ENCODE results near the gene SRGAP2B.
"Not testable (repeated sequence)": the region's sequence is repeated elsewhere in the genome, so short reads cannot be mapped to it uniquely, and the experiment has no call there.

The SRGAP2B gene

DNA sequence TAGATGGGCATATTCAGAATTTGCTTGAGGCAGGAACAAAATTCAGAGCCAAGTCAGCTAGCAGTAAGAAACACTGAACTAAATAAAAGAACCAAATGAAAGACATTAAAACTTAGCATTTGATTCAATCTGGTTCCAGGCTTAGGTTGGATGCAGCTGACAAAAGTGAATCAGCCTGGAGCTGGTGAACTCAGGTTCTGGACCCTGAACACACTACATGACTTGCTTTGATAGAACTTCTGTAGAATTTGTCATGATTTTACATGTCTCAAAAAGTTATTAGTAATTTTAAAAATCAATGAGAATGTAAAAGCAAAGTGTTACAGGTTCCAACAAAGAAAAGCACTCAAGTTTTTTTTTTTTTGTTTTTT, 78.7 kb downstream of the SRGAP2B start:
- H3K27ac ChIP-seq (ENCODE audit: insufficient read depth, low read length, poor library complexity, severe bottlenecking); DNase-seq; H3K27me3 ChIP-seq (replicated peaks; ENCODE audit: control insufficient read depth, insufficient read depth, low read length, poor library complexity, severe bottlenecking); H3K36me3 ChIP-seq (ENCODE audit: control insufficient read depth, insufficient read depth, low read length); H3K4me1 ChIP-seq (ENCODE audit: control insufficient read depth, insufficient read depth, low read length, poor library complexity, severe bottlenecking); H3K4me3 ChIP-seq (ENCODE audit: insufficient read depth, low read depth, low read length, poor library complexity, severe bottlenecking); H3K9me3 ChIP-seq (ENCODE audit: control insufficient read depth, low read length): not testable (repeated sequence)

DNA sequence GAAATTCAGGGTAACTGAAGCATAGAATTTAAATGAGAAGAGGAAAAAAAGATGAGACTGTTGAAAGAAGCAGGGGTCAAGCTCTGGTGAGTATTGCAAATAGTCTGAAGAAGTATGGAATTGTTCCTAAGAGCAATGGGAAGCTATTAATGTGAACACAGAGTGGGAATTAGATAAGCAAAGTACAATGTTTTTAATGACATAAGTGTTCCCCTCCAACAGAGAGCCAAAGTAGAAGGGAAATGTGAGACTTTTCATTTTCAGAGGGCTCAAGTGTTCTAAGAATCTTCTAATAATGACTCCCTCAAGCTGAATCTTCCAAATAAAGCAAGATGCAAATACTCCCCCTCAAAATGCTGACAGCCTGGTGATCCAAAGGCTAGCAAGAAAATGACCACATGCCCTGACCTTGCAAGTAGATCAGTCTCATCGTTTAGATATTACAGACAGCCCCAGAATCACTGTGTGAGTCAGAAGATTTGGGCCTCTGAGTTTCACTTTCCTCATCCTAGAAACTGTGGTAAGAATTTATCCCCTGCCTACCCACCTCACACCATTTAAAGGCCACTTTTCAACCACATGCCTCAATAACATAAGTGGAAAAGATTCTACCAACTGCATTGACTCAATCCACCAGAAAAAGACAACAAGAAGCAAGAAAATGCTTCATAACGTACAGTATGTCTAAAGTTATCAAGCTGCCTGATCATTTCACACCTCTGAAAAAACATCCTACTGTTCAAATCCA, 79.2 kb downstream of the SRGAP2B start:
- H3K9me3 ChIP-seq (ENCODE audit: control insufficient read depth, low read length); DNase-seq; H3K36me3 ChIP-seq (ENCODE audit: control insufficient read depth, insufficient read depth, low read length); H3K27me3 ChIP-seq (replicated peaks; ENCODE audit: control insufficient read depth, insufficient read depth, low read length, poor library complexity, severe bottlenecking); H3K4me3 ChIP-seq (ENCODE audit: insufficient read depth, low read depth, low read length, poor library complexity, severe bottlenecking); H3K4me1 ChIP-seq (ENCODE audit: control insufficient read depth, insufficient read depth, low read length, poor library complexity, severe bottlenecking); H3K27ac ChIP-seq (ENCODE audit: insufficient read depth, low read length, poor library complexity, severe bottlenecking): not testable (repeated sequence)

DNA sequence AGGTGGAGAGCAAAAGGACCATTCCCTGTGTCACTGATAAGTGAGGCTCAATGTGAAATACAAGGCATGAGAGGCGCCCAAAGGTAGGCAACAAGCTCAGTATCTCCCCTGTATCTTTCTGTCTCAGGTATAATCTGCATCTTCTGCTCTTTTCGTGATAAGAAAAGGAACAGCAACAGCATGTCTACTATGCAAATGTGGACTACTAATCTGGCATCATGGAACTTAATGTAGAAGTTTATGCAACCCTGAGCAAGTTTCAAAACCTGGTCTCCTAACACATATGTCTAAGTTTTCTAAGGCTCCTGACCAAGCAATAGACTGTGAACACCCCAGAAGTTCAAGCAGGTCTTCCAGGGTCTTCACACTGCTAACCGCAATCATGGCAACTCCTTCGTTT, 81.8 kb downstream of the SRGAP2B start:
- not testable (repeated sequence) for DNase-seq; H3K36me3 ChIP-seq (ENCODE audit: control insufficient read depth, insufficient read depth, low read length); H3K4me1 ChIP-seq (ENCODE audit: control insufficient read depth, insufficient read depth, low read length, poor library complexity, severe bottlenecking); H3K9me3 ChIP-seq (ENCODE audit: control insufficient read depth, low read length); H3K27ac ChIP-seq (ENCODE audit: insufficient read depth, low read length, poor library complexity, severe bottlenecking); H3K4me3 ChIP-seq (ENCODE audit: insufficient read depth, low read depth, low read length, poor library complexity, severe bottlenecking); H3K27me3 ChIP-seq (replicated peaks; ENCODE audit: control insufficient read depth, insufficient read depth, low read length, poor library complexity, severe bottlenecking)

DNA sequence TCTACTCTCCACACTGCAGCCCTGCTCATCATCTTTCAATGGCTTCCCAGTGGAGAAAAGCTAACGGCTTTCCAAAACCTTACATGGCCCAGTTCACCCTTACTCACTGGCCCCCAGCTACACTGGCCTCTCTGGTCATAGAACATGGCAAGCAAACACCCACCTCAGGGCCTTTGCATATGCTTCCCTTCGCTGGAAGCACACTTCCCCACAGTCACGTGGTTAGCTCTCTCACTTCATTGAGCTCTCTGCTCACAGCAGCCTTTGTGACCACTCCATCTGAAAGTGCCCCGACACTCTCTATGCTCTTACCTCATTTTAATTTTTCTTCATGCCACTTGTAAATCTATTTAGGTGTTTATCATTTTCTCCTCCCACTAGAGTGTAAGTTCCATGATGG, 83.3 kb downstream of the SRGAP2B start:
- not testable (repeated sequence) for H3K27me3 ChIP-seq (replicated peaks; ENCODE audit: control insufficient read depth, insufficient read depth, low read length, poor library complexity, severe bottlenecking); DNase-seq; H3K36me3 ChIP-seq (ENCODE audit: control insufficient read depth, insufficient read depth, low read length); H3K4me3 ChIP-seq (ENCODE audit: insufficient read depth, low read depth, low read length, poor library complexity, severe bottlenecking); H3K9me3 ChIP-seq (ENCODE audit: control insufficient read depth, low read length); H3K4me1 ChIP-seq (ENCODE audit: control insufficient read depth, insufficient read depth, low read length, poor library complexity, severe bottlenecking); H3K27ac ChIP-seq (ENCODE audit: insufficient read depth, low read length, poor library complexity, severe bottlenecking)

DNA sequence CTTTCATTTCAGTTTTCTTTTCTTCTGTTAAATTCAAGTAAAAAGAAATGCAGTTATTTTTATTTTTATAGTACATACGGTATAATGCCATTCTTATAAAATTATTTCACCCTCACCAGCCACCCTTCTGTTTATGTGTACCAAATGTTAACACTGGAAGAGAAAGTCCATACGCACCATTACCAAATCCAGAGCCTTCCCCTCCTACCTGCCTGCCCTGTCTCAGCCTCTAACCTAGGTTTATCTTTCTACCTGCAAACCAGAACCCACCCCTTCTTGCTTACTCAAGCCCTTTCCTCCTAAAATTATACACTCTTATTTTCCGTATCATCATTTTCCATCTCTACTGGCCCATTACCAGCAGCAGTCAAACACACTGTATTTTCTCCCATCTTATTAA, 84.5 kb downstream of the SRGAP2B start:
- H3K4me3 ChIP-seq (ENCODE audit: insufficient read depth, low read depth, low read length, poor library complexity, severe bottlenecking); H3K36me3 ChIP-seq (ENCODE audit: control insufficient read depth, insufficient read depth, low read length); H3K27ac ChIP-seq (ENCODE audit: insufficient read depth, low read length, poor library complexity, severe bottlenecking); H3K4me1 ChIP-seq (ENCODE audit: control insufficient read depth, insufficient read depth, low read length, poor library complexity, severe bottlenecking); DNase-seq; H3K9me3 ChIP-seq (ENCODE audit: control insufficient read depth, low read length); H3K27me3 ChIP-seq (replicated peaks; ENCODE audit: control insufficient read depth, insufficient read depth, low read length, poor library complexity, severe bottlenecking): not testable (repeated sequence)

DNA sequence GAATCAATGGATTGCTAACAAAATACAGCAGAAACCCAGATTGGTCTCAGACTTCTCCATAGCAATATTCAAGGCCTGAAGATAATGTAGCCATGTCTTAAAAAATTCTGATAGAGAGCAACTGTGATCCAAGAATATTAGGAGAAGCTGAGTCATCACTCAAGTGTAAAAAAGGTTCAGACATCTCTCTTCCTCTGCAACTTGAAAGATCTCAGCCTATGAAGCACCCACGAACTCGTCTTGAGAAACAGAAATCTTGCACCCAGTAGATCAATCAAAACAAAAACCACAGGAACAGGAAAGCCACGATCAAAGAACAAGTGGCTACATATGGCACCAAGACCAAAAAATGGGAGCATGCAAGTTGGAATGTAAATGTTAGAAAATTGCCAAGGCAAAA, 85.2 kb downstream of the SRGAP2B start:
- not testable (repeated sequence) for H3K36me3 ChIP-seq (ENCODE audit: control insufficient read depth, insufficient read depth, low read length); H3K4me3 ChIP-seq (ENCODE audit: insufficient read depth, low read depth, low read length, poor library complexity, severe bottlenecking); H3K27ac ChIP-seq (ENCODE audit: insufficient read depth, low read length, poor library complexity, severe bottlenecking); DNase-seq; H3K27me3 ChIP-seq (replicated peaks; ENCODE audit: control insufficient read depth, insufficient read depth, low read length, poor library complexity, severe bottlenecking); H3K4me1 ChIP-seq (ENCODE audit: control insufficient read depth, insufficient read depth, low read length, poor library complexity, severe bottlenecking); H3K9me3 ChIP-seq (ENCODE audit: control insufficient read depth, low read length)

DNA sequence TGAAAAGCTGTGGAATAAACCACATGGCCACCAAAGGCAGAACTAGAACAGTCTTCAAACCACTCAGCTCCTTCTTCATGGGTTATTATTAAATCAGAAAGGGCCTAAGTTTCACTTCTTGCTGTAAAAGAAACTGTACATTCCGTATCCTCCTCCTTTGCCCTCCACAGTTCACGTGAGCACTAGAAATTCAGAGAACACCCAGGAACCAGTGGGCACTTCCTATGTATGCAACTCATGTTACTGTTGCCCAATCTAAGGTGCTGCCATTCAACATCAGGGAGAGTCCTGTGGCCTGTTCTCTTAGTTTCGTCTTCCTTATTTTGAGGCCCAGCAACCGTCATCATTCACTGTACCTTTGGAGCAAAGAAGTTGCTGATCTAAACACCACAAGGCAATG, 86.7 kb downstream of the SRGAP2B start:
- H3K4me3 ChIP-seq (ENCODE audit: insufficient read depth, low read depth, low read length, poor library complexity, severe bottlenecking); H3K9me3 ChIP-seq (ENCODE audit: control insufficient read depth, low read length); DNase-seq; H3K4me1 ChIP-seq (ENCODE audit: control insufficient read depth, insufficient read depth, low read length, poor library complexity, severe bottlenecking); H3K27ac ChIP-seq (ENCODE audit: insufficient read depth, low read length, poor library complexity, severe bottlenecking); H3K27me3 ChIP-seq (replicated peaks; ENCODE audit: control insufficient read depth, insufficient read depth, low read length, poor library complexity, severe bottlenecking); H3K36me3 ChIP-seq (ENCODE audit: control insufficient read depth, insufficient read depth, low read length): not testable (repeated sequence)

DNA sequence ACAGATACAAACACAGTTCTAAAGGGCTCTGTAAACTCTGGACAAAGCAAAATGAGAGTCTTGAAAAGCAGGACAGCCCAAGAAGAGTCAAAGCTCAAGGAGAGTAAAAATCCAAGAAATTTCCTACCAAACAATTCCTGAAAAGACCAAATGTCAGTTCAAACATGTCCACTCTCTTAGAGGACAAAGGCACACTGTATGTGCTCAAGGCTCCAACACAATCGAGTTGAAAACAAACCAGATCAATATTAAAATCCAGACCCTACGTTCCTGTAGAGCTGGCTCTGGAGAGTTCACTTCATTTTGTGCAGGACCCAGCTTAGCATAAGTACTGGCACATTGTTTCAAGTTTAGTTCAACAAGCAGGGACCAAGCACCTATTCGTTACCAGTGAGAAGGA, 90.0 kb downstream of the SRGAP2B start:
- not testable (repeated sequence) for H3K9me3 ChIP-seq (ENCODE audit: control insufficient read depth, low read length); H3K4me1 ChIP-seq (ENCODE audit: control insufficient read depth, insufficient read depth, low read length, poor library complexity, severe bottlenecking); H3K27ac ChIP-seq (ENCODE audit: insufficient read depth, low read length, poor library complexity, severe bottlenecking); H3K27me3 ChIP-seq (replicated peaks; ENCODE audit: control insufficient read depth, insufficient read depth, low read length, poor library complexity, severe bottlenecking); H3K36me3 ChIP-seq (ENCODE audit: control insufficient read depth, insufficient read depth, low read length); H3K4me3 ChIP-seq (ENCODE audit: insufficient read depth, low read depth, low read length, poor library complexity, severe bottlenecking); DNase-seq

DNA sequence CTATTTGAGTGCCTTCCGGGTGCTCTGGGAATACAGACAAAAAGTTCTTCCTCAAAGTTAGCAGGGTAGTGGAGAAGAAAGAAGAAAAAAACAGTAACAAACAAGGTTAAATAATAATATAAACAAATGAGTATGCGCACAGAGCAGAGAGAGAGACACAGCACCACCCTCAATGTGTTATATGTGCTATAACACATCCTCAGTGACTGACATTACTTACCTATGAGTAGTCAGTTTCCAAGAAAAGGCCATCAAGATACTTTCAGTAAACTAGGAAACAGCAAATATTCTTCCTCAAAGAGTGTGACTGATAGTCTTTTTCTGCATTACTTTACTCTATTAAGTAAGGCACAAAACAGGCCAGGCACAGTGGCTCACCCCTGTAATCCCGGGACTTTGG, 93.7 kb downstream of the SRGAP2B start:
- not testable (repeated sequence) for DNase-seq; H3K9me3 ChIP-seq (ENCODE audit: control insufficient read depth, low read length); H3K4me3 ChIP-seq (ENCODE audit: insufficient read depth, low read depth, low read length, poor library complexity, severe bottlenecking); H3K36me3 ChIP-seq (ENCODE audit: control insufficient read depth, insufficient read depth, low read length); H3K27ac ChIP-seq (ENCODE audit: insufficient read depth, low read length, poor library complexity, severe bottlenecking); H3K4me1 ChIP-seq (ENCODE audit: control insufficient read depth, insufficient read depth, low read length, poor library complexity, severe bottlenecking); H3K27me3 ChIP-seq (replicated peaks; ENCODE audit: control insufficient read depth, insufficient read depth, low read length, poor library complexity, severe bottlenecking)

DNA sequence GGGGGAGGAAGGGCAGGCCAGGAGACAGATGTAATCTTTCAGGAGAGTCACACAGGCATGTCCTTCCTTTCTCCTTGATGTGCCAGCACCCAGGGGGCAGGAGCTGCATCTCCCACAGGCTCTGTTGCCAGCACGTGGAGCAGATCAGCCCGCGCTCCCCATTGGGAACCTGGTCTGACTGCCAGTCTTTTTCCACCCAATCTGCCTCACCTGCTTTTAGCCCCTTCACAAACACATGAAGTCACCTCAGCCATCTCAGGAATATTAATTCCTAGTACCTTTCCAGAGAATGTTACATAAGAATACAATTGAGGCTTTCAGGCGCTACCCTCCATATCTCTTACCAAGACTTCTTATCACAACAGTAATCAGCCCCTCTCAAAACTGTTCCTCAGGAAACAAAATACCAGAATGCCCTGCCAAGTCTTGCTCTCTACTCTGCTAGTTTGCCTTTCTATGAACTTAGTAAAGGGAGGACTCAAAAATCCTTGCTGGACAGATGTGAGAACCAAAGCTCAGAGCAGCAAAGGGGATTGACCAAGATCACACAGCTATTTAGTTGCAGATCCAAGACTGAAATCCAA, 94.3 kb downstream of the SRGAP2B start:
- not testable (repeated sequence) for H3K27me3 ChIP-seq (replicated peaks; ENCODE audit: control insufficient read depth, insufficient read depth, low read length, poor library complexity, severe bottlenecking); H3K27ac ChIP-seq (ENCODE audit: insufficient read depth, low read length, poor library complexity, severe bottlenecking); DNase-seq; H3K9me3 ChIP-seq (ENCODE audit: control insufficient read depth, low read length); H3K4me1 ChIP-seq (ENCODE audit: control insufficient read depth, insufficient read depth, low read length, poor library complexity, severe bottlenecking); H3K36me3 ChIP-seq (ENCODE audit: control insufficient read depth, insufficient read depth, low read length); H3K4me3 ChIP-seq (ENCODE audit: insufficient read depth, low read depth, low read length, poor library complexity, severe bottlenecking)
